BJ (cell line): Measurements from ENCODE around the gene SCYGR4. TPM values are rescaled to one million over a fixed set of nuclear protein-coding genes. Genes with fewer than 3 reads are reported as not detected.

Source experiments
- CTCF ChIA-PET: fragments of 350-600 bp; formaldehyde crosslinking; extraction: SDS; loops from one replicate; lab custom pipeline; 2021; ENCODE audit warnings: antibody characterized with exemption, inconsistent platforms; lab: Yijun Ruan, JAX
- POLR2A ChIA-PET: fragments of 300-600 bp; sonication (Branson Sonifier 250); formaldehyde crosslinking; extraction: SDS; loops from one replicate; lab custom pipeline; 2021; ENCODE audit warnings: antibody characterized with exemption; lab: Charles Lee
- DNase-seq: peaks from one replicate; pipeline ENCODE4 v3.0.0-alpha.2; 2011; ENCODE audit warnings: low read depth
- H3K27me3 ChIP-seq: 2 replicates; pipeline ENCODE4 v1.6.0; 2011; ENCODE audit warnings: low read length; ENCODE audit not compliant: control insufficient read depth, insufficient read depth
- H3K36me3 ChIP-seq: 2 replicates; pipeline ENCODE4 v1.5.1; 2011; ENCODE audit warnings: low read length; ENCODE audit not compliant: control insufficient read depth, insufficient read depth
- H3K4me3 ChIP-seq: 2 replicates; pipeline ENCODE4 v1.5.1; 2011; ENCODE audit warnings: low read depth, mild to moderate bottlenecking, control low read depth, low read length
- polyA plus RNA-seq: library from polyadenylated mRNA; depleted of rRNA; stranded (reverse); fragments of >200 nt; gene quantifications from 2 replicates; pipeline ENCODE4 v1.2.3, GENCODE V29; 2011
- TF ChIP-seq, protein P1 (sequence below): IDR thresholded peaks from 2 replicates; pipeline ENCODE4 v1.5.1; 2011; ENCODE audit warnings: low read depth, mild to moderate bottlenecking, control low read depth, inconsistent platforms, low read length, moderate library complexity; ENCODE audit not compliant: insufficient read depth

The SCYGR4 gene
- polyA plus RNA-seq, 1 experiment, result not detected

DNA sequence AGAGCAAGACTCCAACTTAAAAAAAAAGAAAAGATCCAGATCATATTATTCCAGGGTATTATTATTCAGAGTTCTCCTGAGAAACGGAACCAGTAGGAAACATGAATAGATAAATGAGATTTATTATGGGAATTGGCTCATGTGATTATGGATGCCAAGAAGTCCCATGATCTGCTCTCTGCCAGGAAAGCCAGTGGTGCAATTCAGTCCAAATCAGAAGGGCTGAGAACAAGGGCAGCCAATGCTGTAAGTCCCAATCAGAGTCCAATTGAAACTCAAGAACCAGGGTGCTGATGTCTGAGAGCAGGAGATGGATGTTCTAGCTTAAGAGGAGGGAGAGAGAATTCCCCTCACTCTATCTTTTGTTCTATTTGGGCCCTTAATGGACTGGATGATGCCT is 10.8 kb upstream of the SCYGR4 start:
- no peaks in the 10 kb centered on the region for H3K27me3 ChIP-seq
- CTCF ChIA-PET, result no interaction called here

DNA sequence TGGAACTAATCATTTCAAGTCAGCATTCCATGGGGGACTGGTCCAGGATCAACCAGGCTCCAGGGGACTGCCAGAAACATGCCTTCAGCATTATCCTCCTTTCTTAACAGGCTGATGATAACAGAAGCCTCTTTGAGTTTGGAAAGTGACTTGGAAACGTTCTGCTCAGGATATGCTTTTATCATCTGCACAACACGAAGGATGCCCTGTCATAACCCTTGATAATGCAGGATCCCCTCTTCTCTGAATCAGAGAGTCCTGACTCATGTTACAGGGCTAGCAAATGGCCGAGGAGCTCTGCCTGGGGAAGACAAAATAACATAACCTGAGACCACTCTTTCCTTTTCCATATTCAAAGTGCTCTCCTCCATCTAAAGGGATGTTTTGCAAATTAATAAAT is 9.4 kb upstream of the SCYGR4 start:
- no peak for DNase-seq
- Histone ChIP-seq H3K4me3 (no peak overlapping the region), H3K27me3 (no peaks in the 10 kb centered on the region), H3K36me3 (no peaks in the 10 kb centered on the region)
- ChIA-PET POLR2A (interaction anchor here (0.6 kb wide), 1 partner anchor 220 kb away, joined by 6 read pairs; no protein-coding TSS in a partner anchor), CTCF (interaction anchor here (0.5 to 1.2 kb wide), 2 partner anchors 50 to 1559 kb away, joined by 3 read pairs; no protein-coding TSS in a partner anchor)
- TF ChIP-seq, protein P1, sequence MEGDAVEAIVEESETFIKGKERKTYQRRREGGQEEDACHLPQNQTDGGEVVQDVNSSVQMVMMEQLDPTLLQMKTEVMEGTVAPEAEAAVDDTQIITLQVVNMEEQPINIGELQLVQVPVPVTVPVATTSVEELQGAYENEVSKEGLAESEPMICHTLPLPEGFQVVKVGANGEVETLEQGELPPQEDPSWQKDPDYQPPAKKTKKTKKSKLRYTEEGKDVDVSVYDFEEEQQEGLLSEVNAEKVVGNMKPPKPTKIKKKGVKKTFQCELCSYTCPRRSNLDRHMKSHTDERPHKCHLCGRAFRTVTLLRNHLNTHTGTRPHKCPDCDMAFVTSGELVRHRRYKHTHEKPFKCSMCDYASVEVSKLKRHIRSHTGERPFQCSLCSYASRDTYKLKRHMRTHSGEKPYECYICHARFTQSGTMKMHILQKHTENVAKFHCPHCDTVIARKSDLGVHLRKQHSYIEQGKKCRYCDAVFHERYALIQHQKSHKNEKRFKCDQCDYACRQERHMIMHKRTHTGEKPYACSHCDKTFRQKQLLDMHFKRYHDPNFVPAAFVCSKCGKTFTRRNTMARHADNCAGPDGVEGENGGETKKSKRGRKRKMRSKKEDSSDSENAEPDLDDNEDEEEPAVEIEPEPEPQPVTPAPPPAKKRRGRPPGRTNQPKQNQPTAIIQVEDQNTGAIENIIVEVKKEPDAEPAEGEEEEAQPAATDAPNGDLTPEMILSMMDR, result no peak

More for the DNA sequence above, 10.8 kb upstream of the SCYGR4 start:
- TF ChIP-seq, protein P1, result no peak
- Histone ChIP-seq H3K4me3 (no peak overlapping the region), H3K36me3 (no peaks in the 10 kb centered on the region)
- POLR2A ChIA-PET, result no interaction called here
- DNase-seq, result no peak

DNA sequence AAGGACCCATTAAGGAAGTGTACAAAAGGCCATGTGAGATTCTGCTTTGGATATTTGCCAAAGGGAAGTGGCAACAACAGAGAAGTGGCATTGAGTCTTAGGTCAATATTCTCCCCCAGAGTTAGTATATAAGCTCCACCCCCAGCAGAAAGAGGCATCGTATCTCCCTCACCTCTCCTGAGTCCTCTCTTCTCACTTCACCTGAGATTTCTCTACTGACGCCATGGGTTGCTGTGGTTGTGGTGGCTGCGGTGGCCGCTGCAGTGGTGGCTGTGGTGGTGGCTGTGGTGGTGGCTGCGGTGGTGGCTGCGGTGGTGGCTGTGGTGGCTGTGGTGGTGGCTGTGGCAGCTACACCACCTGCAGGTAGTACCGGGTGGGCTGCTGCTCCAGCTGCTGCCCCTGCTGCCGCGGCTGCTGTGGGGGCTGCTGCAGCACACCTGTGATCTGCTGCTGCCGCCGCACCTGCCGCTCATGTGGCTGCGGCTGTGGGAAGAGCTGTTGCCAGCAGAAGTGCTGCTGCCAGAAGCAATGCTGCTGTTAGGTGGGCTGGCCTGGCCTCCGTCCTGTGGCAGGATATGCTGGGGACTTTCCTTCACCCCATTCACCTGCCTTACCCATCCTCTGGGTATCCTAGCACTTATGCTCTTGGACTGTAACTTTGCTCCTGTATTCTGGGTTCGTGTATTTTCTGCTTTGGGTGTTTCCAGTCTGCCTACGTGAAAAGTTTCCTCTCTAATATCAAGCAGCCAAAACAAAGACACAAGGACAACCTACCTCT is 8.5 kb upstream of the SCYGR4 start:
- no peaks in the 10 kb centered on the region for H3K36me3 ChIP-seq
- TF ChIP-seq, protein P1, result no peak
- CTCF ChIA-PET, result interaction anchor here (0.5 to 1.2 kb wide), 5 partner anchors 49 to 1558 kb away, joined by 3 to 5 read pairs (median 3); no protein-coding TSS in a partner anchor
- DNase-seq, result no peak
- no peaks in the 10 kb centered on the region for H3K27me3 ChIP-seq
- H3K4me3 ChIP-seq, result no peak overlapping the region
- POLR2A ChIA-PET, result no interaction called here

DNA sequence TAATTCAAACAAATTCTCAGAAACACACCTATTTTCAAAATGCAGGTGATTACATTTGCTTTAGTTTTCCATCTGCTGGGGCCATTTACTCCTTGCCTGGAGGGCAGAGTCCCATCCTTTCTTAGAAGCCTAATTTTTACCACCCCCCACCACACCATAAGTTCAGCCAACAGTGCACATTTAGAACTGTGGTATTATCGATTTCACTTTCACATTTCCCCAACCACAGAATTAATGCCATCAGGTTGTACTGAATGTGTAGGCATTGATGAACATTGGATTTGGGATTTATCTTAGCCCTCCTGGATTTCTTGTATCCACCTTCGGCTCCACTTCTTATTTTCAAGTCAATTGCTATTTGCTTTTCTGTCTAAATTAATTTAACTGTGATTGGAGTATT is 7.2 kb upstream of the SCYGR4 start:
- TF ChIP-seq, protein P1, result no peak
- ChIA-PET CTCF (no interaction called here), POLR2A (no interaction called here)
- no peak for DNase-seq
- Histone ChIP-seq H3K27me3 (no peaks in the 10 kb centered on the region), H3K36me3 (no peaks in the 10 kb centered on the region), H3K4me3 (no peak overlapping the region)

GRCh38 chr2:227612546-227613271 is 4.6 kb upstream of the SCYGR4 start:
- H3K36me3 ChIP-seq, result no peaks in the 10 kb centered on the region
- DNase-seq, result no peak
- POLR2A ChIA-PET, result no interaction called here
- TF ChIP-seq, protein P1, result no peak
- no peak overlapping the region for H3K4me3 ChIP-seq
- CTCF ChIA-PET, result no interaction called here
- H3K27me3 ChIP-seq, result no peaks in the 10 kb centered on the region
